ENCODE measurements around the gene HOXC11. TPM values are rescaled to one million over a fixed set of nuclear protein-coding genes. Genes with fewer than 3 reads are reported as not detected.

Gene HOXC11
- total and polyA plus RNA-seq, 2 of the 4 experiments (the other 2 are of a cell fraction): not detected

DNA sequence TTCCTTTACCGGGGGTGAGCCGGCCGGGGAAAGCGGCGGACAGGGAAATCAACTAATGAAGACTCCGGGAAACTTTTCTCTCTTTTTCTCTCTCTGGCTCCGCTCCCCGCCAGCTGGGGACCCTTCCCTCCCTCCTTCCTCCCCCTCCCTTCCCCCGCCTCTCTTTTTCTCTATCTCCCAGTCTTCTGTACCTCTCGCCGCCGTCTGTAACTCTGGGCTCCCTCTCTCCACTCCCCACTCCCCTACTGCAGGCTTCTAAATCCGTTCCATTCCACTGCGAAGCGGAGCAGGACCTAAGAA lies 6.9 kb upstream of the HOXC11 start:
- H3K4me3 ChIP-seq (ENCODE audit: insufficient read depth, low read depth, low read length): no peak overlapping the region
- no peaks in the 10 kb centered on the region for H3K79me1 ChIP-seq (ENCODE audit: low read depth in 1 of 2, low read length in 2 of 2)
- no peaks in the 10 kb centered on the region for H4K20me1 ChIP-seq (ENCODE audit: insufficient read depth, low read length)
- H2AK9ac ChIP-seq (replicated peaks; ENCODE audit: low read depth, low read length, poor library complexity): no peak overlapping the region
- H3K9me1 ChIP-seq (ENCODE audit: insufficient read depth, low read length): no peaks in the 10 kb centered on the region
- H3K18ac ChIP-seq (ENCODE audit: low read depth, low read length): no peak overlapping the region
- H3K9ac ChIP-seq (ENCODE audit: low read depth, low read length): no peak overlapping the region
- no peak overlapping the region for H3K23ac ChIP-seq (ENCODE audit: low read depth, low read length)
- DNase-seq (no peak), ATAC-seq (ENCODE audit: low read depth) (no peak)
- WGBS, 2 experiments (ENCODE audit: extremely low coverage in 2 of 2, insufficient read length in 1 of 2): 0% methylated on average over 6 of the region's 15 CpGs; no CpG with 5 or more reads in 1 of the 2 experiments
- no peak overlapping the region for H4K5ac ChIP-seq (ENCODE audit: low read depth, low read length)
- H3K27ac ChIP-seq (ENCODE audit: insufficient read depth, low read length): no peak overlapping the region
- no peak overlapping the region for H3K56ac ChIP-seq (ENCODE audit: extremely low read depth, insufficient read depth, low read length)
- H4K8ac ChIP-seq (ENCODE audit: low read depth in 2 of 2, low read length in 2 of 2): no peak overlapping the region
- H3K14ac ChIP-seq (replicated peaks; ENCODE audit: low read depth, low read length): no peak overlapping the region
- H3K36me3 ChIP-seq (ENCODE audit: control insufficient read depth, insufficient read depth, low read length): no peaks in the 10 kb centered on the region
- no peak overlapping the region for H4K91ac ChIP-seq (ENCODE audit: insufficient read depth, low read depth, low read length)
- intact Hi-C loops (cut with micrococcal nuclease) (no loop called here), dilution Hi-C loops (cut with HindIII; ENCODE audit: low sequenced_read_pairs, unreplicated experiment) (no loop called here), in situ Hi-C loops (cut with MboI; ENCODE audit: low sequenced_read_pairs) (no loop called here)
- H3K4me1 ChIP-seq (ENCODE audit: control insufficient read depth, insufficient read depth, low read length): no peaks in the 10 kb centered on the region
- no peak overlapping the region for H2BK5ac ChIP-seq (ENCODE audit: low read depth, low read length, poor library complexity, severe bottlenecking)
- H3K9me3 ChIP-seq (ENCODE audit: control insufficient read depth, insufficient read depth, low read length): peaks cover 2% of the 10 kb centered on the region
- H2AFZ ChIP-seq (replicated peaks; ENCODE audit: low read length, poor library complexity): no peak overlapping the region
- POLR2A ChIA-PET (ENCODE audit: unreplicated experiment): no interaction called here
- no peak overlapping the region for H2BK120ac ChIP-seq (ENCODE audit: low read depth, low read length)
- H2BK20ac ChIP-seq (ENCODE audit: low read depth, low read length): no peak overlapping the region
- H2AK5ac ChIP-seq (ENCODE audit: low read depth, low read length): no peak overlapping the region
- H3K4ac ChIP-seq (ENCODE audit: low read depth, low read length): no peak overlapping the region
- peaks cover 95% of the 10 kb centered on the region for H3K27me3 ChIP-seq (ENCODE audit: control insufficient read depth, insufficient read depth, low read length)
- CTCF ChIA-PET: no interaction called here
- TF ChIP-seq CHD1 (IDR thresholded peaks at IDR 0.05; ENCODE audit: low read depth, low read length) (no peak), RFX5 (IDR thresholded peaks at IDR 0.05; ENCODE audit: low read depth, low read length) (no peak), RCOR1 (IDR thresholded peaks at IDR 0.05; ENCODE audit: insufficient replicate concordance, low read length) (no peak), SMC3 (IDR thresholded peaks at IDR 0.05; ENCODE audit: low read depth, low read length) (no peak), BHLHE40 (IDR thresholded peaks at IDR 0.05; ENCODE audit: low read depth, low read length) (no peak), CEBPB (IDR thresholded peaks at IDR 0.05; ENCODE audit: low read depth, low read length) (no peak), FOS (IDR thresholded peaks at IDR 0.05; ENCODE audit: low read depth, low read length) (no peak), POLR2A (IDR thresholded peaks at IDR 0.05; ENCODE audit: low read depth, low read length) (no peak), CTCF (conservative IDR thresholded peaks at IDR 0.05; ENCODE audit: low read depth, low read length) (no peak), RAD21 (IDR thresholded peaks at IDR 0.05; ENCODE audit: low read length) (no peak), MXI1 (IDR thresholded peaks at IDR 0.05; ENCODE audit: borderline replicate concordance, low read depth, low read length) (no peak), MAZ (IDR thresholded peaks at IDR 0.05; ENCODE audit: borderline replicate concordance, low read depth, low read length) (no peak), MAFK (IDR thresholded peaks at IDR 0.05; ENCODE audit: low read depth, low read length) (no peak), NFE2L2 (IDR thresholded peaks at IDR 0.05; ENCODE audit: low read depth, low read length) (no peak)
- TF ChIP-seq, protein P1, sequence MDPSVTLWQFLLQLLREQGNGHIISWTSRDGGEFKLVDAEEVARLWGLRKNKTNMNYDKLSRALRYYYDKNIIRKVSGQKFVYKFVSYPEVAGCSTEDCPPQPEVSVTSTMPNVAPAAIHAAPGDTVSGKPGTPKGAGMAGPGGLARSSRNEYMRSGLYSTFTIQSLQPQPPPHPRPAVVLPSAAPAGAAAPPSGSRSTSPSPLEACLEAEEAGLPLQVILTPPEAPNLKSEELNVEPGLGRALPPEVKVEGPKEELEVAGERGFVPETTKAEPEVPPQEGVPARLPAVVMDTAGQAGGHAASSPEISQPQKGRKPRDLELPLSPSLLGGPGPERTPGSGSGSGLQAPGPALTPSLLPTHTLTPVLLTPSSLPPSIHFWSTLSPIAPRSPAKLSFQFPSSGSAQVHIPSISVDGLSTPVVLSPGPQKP (IDR thresholded peaks at IDR 0.05; ENCODE audit: borderline replicate concordance, low read depth, low read length): no peak
- BruUV-seq (replicated peaks): no TSS peak
- H3K4me2 ChIP-seq (ENCODE audit: low read depth, low read length): no peak overlapping the region; the same call in 1 of the 2 replicates
- H2BK15ac ChIP-seq (ENCODE audit: low read depth, low read length): no peak overlapping the region
